NCI-H2196 (cell line): ENCODE results near the gene SH3GL3.
A peak's percentile ranks its signal among the peaks of the same experiment; 100 is the strongest.

ENCODE experiments used
- DNase-seq: peaks from one replicate; lab custom pipeline; 2025; ENCODE audit not compliant: unreplicated experiment; lab: John Stamatoyannopoulos, UW

SH3GL3 gene

GRCh38 chr15:83446904-83447709, at the start of gene SH3GL3:
TSS of gene SH3GL3 (plus strand) at chr15:83447341. CDS start at chr15:83447534, 193 bp downstream.
- no peak for DNase-seq

GRCh38 chr15:83398626-83399025, 48.5 kb upstream of the SH3GL3 start:
- no peak for DNase-seq

GRCh38 chr15:83404121-83404520, 43.0 kb upstream of the SH3GL3 start:
- DNase-seq: no peak

- DNase-seq: no peak
Measured at GRCh38 chr15:83410532-83410931, 36.6 kb upstream of the SH3GL3 start.

- no peak for DNase-seq
Measured at GRCh38 chr15:83413054-83413719, 34.0 kb upstream of the SH3GL3 start.

- no peak for DNase-seq
Measured at GRCh38 chr15:83422081-83422480, 25.1 kb upstream of the SH3GL3 start.

- DNase-seq: no peak
Measured at GRCh38 chr15:83422541-83422940, 24.6 kb upstream of the SH3GL3 start.

- DNase-seq: no peak
Measured at GRCh38 chr15:83424101-83424500, 23.0 kb upstream of the SH3GL3 start.

- no peak for DNase-seq
Measured at GRCh38 chr15:83430441-83430840, 16.7 kb upstream of the SH3GL3 start.

- DNase-seq: no peak
Measured at GRCh38 chr15:83431521-83431920, 15.6 kb upstream of the SH3GL3 start.

GRCh38 chr15:83435202-83435601, 11.9 kb upstream of the SH3GL3 start:
- DNase-seq: no peak

- DNase-seq: no peak
Measured at GRCh38 chr15:83435782-83436181, 11.4 kb upstream of the SH3GL3 start.

GRCh38 chr15:83436513-83437158, 10.5 kb upstream of the SH3GL3 start:
- peak; percentile 3 for DNase-seq

GRCh38 chr15:83443076-83443847, 3.9 kb upstream of the SH3GL3 start:
- no peak for DNase-seq

- DNase-seq: no peak
Measured at GRCh38 chr15:83444936-83445335, 2.2 kb upstream of the SH3GL3 start.

- no peak for DNase-seq
Measured at GRCh38 chr15:83445643-83446042, 1.5 kb upstream of the SH3GL3 start.

GRCh38 chr15:83446417-83446816, 724 bp upstream of the SH3GL3 start:
- DNase-seq: no peak

GRCh38 chr15:83449250-83449671, 2.1 kb downstream of the SH3GL3 start:
- no peak for DNase-seq

- DNase-seq: no peak
Measured at GRCh38 chr15:83449937-83450506, 2.9 kb downstream of the SH3GL3 start.

- no peak for DNase-seq
Measured at GRCh38 chr15:83457149-83457548, 10.0 kb downstream of the SH3GL3 start.

- no peak for DNase-seq
Measured at GRCh38 chr15:83458381-83458780, 11.2 kb downstream of the SH3GL3 start.
